Aorta (tissue), 5 donors: Measurements from ENCODE around the gene ATG7. TPM values are rescaled to one million over a fixed set of nuclear protein-coding genes. Genes with fewer than 3 reads are reported as not detected.

Experiments
- ATAC-seq: fragments of 200-7000 bp; cut with Tn5 transposase; one replicate; pipeline ENCODE4 v1.9.1; 2022; ENCODE audit warnings: moderate library complexity; ENCODE audit not compliant: low FRiP score
- DNase-seq, 2 donors: peaks; one replicate each; pipeline ENCODE4 v3.0.0-alpha.2; 2020
- H3K27ac ChIP-seq, 2 donors: one replicate each; pipeline ENCODE4 v1.5.1; 2013; ENCODE audit warnings: low read length in 2 of 2, mild to moderate bottlenecking in 2 of 2, moderate library complexity in 2 of 2, control low read depth in 1 of 2, inconsistent platforms in 1 of 2, low read depth in 1 of 2
- H3K27me3 ChIP-seq, 2 donors: one replicate each; pipeline ENCODE4 v1.6.1; 2013; ENCODE audit warnings: control low read depth in 1 of 2, low read length in 1 of 2, mild to moderate bottlenecking in 1 of 2, moderate library complexity in 1 of 2; ENCODE audit not compliant: insufficient read depth in 2 of 2, control insufficient read depth in 1 of 2
- H3K36me3 ChIP-seq, 2 donors: one replicate each; pipeline ENCODE4 v1.6.1; 2013; ENCODE audit warnings: control low read depth in 1 of 2, low read length in 1 of 2, mild to moderate bottlenecking in 1 of 2; ENCODE audit not compliant: insufficient read depth in 2 of 2, control insufficient read depth in 1 of 2
- H3K4me1 ChIP-seq, 2 donors: one replicate each; pipeline ENCODE4 v1.6.1; 2013; ENCODE audit warnings: low read length in 2 of 2, control low read depth in 1 of 2, mild to moderate bottlenecking in 1 of 2, moderate library complexity in 1 of 2; ENCODE audit not compliant: insufficient read depth in 2 of 2, control insufficient read depth in 1 of 2
- H3K4me3 ChIP-seq, 2 donors: one replicate each; pipeline ENCODE4 v1.5.1; 2013; ENCODE audit warnings: low read length in 2 of 2, control low read depth in 1 of 2, mild to moderate bottlenecking in 1 of 2
- H3K9me3 ChIP-seq: one replicate; pipeline ENCODE4 v1.6.1; 2013; ENCODE audit warnings: mild to moderate bottlenecking, low read length; ENCODE audit not compliant: control insufficient read depth
- WGBS, 2 donors: extraction: QIAGEN DNeasy Blood & Tissue Kit; methylation state at CpG; one replicate each; pipeline ENCODE4 v1.1.7; 2013; 5-methylcytosine and 5-hydroxymethylcytosine counted together
- intact Hi-C, 2 donors: fragments of 100-400 bp; cut with DNase I; formaldehyde crosslinking; loops; one replicate each; pipeline versions ENCODE4 v1.14.2 to v1.15.0; 2022
- polyA plus RNA-seq, 2 donors: library from polyadenylated mRNA; stranded (reverse); fragments of 200-250 nt; gene quantifications; one replicate each; pipeline ENCODE4 v1.2.3, GENCODE V29; 2013
- total RNA-seq, 2 donors: library from RNA; stranded (reverse); fragmentation: NEBNext Ultra II Directional; extraction: Animal tissue kit (Norgen Biotek cat#: 25700); gene quantifications; one replicate each; pipeline ENCODE4 v1.2.1, GENCODE V29; 2021
- donor health status: healthy with polysubstance abuse.
- donor health status: Bipolar disorder and iron deficiency.
- donor health status: DM: no; HTN: no; CAD: no.
- donor health status: DM: no; HTN: no; CAD: no.
- donor health status: DM: yes; HTN: yes; CAD: no.

Gene ATG7
- total and polyA plus RNA-seq, 4 donors, result 5.1 to 84.1 (median 29.1) TPM

DNA sequence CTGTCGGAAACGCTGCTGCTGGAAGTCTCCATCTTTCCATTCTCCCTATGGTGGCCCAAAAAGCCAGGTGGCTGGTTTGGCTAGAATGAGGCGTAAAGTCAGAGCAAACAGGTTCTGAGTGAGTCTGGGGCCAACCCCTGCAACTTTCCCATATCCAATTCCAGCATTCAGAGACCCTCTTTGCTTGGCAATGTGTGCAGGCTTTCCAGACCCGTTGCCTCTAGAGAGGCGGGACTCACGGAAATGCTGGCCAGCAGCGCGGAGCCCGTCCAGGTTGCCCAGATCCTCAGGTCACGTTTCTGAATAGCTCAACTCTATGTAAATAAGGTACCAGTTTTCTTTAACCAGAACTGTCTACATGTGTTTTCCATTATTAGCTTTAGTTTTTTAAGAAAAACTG, 303.5 kb downstream of the ATG7 start:
- no peak overlapping the region for H3K4me3 ChIP-seq
- no peaks in the 10 kb centered on the region for H3K9me3 ChIP-seq
- no peaks in the 10 kb centered on the region for H3K36me3 ChIP-seq
- intact Hi-C loops, result no loop called here
- H3K4me1 ChIP-seq, result peaks cover 0 to 2% of the 10 kb centered on the region in 2 donors
- no peak for ATAC-seq
- H3K27me3 ChIP-seq, result no peaks in the 10 kb centered on the region
- WGBS, 2 donors, result 48 to 60% methylated on average over 10 of the region's 10 CpGs
- H3K27ac ChIP-seq, result no peak overlapping the region
- no peak for DNase-seq

DNA sequence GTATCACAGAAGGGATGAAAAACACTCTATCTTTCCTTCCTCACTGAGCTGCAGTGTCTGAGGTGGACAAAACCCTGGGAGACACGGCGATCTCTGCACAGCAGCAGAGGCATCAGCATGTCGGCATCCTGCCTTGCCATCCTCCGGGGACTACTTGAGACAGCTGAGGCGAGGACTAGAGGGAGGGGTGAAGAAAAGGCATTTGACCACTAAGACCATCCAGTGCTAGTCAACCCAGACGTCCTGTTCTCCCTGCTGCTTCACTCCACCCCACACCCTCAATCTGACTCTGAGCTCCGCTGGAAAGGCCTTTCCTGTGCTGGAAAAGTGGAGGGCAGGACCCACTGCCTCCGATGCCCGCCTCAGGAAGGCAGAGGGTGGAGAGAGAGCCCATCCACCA, 304.3 kb downstream of the ATG7 start:
- DNase-seq, result peak in 1 of 2 donors; percentile 64

DNA sequence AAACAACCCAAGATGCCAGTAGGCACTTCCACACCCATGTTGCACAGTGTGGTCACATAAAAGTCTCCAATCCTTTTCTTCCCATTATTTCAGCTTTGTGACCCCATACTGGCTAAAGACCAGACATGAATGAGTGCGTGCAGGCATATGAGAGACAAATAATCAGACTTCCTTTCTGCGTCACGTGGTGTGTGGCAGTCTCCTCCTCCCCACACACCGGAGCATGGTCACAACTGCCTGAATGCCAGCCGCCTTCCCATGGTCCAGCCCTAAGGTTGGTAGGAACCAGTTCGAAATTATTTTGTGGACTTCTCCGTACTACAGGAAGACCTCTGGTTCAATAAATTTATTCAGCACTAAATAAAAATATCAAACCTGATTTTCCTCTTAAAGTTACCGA, 306.0 kb downstream of the ATG7 start:
- no peaks in the 10 kb centered on the region for H3K36me3 ChIP-seq
- WGBS, 2 donors, result 82 to 89% methylated on average over 8 of the region's 8 CpGs
- intact Hi-C loops, result no loop called here
- no peaks in the 10 kb centered on the region for H3K27me3 ChIP-seq
- ATAC-seq (no peak), DNase-seq (no peak)
- no peak overlapping the region for H3K4me3 ChIP-seq
- no peak overlapping the region for H3K27ac ChIP-seq
- H3K9me3 ChIP-seq, result no peaks in the 10 kb centered on the region
- peaks cover 2 to 3% of the 10 kb centered on the region in 2 donors for H3K4me1 ChIP-seq

More for the DNA sequence above, 304.3 kb downstream of the ATG7 start:
- ATAC-seq, result peak; percentile 8
- Histone ChIP-seq H3K27me3 (no peaks in the 10 kb centered on the region), H3K4me1 (peaks cover 2 to 3% of the 10 kb centered on the region in 2 donors), H3K27ac (peak overlapping the region in 1 of 2 donors; percentile 8), H3K9me3 (no peaks in the 10 kb centered on the region), H3K36me3 (no peaks in the 10 kb centered on the region), H3K4me3 (no peak overlapping the region)
- 46 to 60% methylated on average over 9 of the region's 9 CpGs for WGBS, 2 donors
- intact Hi-C loops, result no loop called here

DNA sequence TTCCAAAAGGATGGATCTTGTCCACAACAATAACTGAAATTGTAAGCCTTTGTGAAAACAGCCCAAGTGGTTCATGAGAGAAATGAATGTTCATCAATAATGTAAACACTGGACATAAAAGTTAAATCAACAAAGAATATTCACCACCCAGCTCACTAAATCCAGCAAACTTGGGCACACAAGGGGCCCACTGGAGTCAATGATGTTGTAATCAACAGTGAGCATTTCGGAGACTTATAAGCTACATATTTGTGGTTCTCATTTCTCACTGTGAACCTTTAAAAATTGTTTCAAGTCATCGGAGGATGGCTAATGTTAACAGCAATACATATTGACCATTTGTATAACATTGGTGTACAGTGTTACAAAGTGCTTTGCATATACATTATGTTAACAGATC, 308.4 kb downstream of the ATG7 start:
- intact Hi-C loops, result loop anchor here in 1 of 2 donors (5.0 kb wide), 1 partner anchor 62 kb away; the partner anchor contains the start of gene VGLL4
- Histone ChIP-seq H3K4me3 (no peak overlapping the region), H3K27ac (no peak overlapping the region), H3K9me3 (no peaks in the 10 kb centered on the region), H3K4me1 (peaks cover 2 to 3% of the 10 kb centered on the region in 2 donors), H3K27me3 (no peaks in the 10 kb centered on the region), H3K36me3 (no peaks in the 10 kb centered on the region)
- ATAC-seq, result no peak
- DNase-seq, result no peak
- 90 to 94% methylated on average over 2 of the region's 2 CpGs for WGBS, 2 donors

DNA sequence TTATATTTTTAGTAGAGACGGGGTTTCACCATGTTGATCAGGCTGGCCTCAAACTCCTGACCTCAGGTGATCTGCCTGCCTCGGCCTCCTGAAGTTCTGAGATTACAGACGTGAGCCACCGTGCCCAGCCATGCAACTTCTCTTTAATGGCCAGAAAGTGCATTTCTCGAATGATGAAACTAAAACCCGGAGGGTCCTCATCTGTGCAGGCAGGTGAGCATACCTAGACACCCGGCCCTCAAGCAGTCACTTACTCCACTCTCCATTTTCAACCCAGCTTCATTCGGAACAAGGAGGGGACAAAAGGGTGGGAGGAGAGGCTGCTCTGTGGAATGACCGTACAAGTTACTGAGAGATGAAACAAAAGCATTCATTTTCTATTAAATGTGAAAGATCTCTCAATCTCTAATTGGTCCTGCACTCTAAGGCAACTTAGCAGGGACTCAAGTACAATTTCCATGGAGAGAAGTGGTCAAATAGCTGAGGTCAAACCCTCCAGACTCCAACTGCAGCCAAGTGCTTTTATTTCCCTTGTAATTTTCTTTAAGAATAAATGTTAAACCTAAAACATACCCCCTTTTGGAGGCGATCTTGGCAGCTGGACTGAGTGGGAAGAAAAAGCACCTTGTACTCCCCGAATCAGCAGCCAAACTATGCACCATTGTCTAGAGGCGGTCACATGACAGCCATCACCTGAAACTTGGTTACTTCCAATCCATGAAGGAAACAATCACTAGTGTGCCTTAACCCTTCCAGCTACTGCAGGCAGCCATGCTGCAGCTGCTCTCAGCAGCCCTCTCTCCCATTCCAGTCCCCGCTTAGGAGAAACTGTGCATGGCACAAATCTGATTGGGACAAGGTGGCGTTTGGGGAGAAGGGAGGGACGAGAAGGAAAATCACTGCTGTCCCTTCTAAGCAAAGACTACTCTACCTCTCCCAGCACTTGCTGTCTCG, 309.3 kb downstream of the ATG7 start:
- DNase-seq (no peak), ATAC-seq (peak; percentile 49)
- Histone ChIP-seq H3K36me3 (no peaks in the 10 kb centered on the region), H3K4me1 (peaks cover 2 to 3% of the 10 kb centered on the region in 2 donors), H3K9me3 (no peaks in the 10 kb centered on the region), H3K27me3 (no peaks in the 10 kb centered on the region), H3K4me3 (peak overlapping the region in 1 of 2 donors; percentile 6), H3K27ac (peak overlapping the region in 1 of 2 donors; percentile 82)
- WGBS, 2 donors, result 15 to 18% methylated on average over 16 of the region's 16 CpGs
- intact Hi-C loops, result loop anchor here in 1 of 2 donors (5.0 kb wide), 1 partner anchor 61 kb away; the partner anchor contains the start of gene VGLL4

DNA sequence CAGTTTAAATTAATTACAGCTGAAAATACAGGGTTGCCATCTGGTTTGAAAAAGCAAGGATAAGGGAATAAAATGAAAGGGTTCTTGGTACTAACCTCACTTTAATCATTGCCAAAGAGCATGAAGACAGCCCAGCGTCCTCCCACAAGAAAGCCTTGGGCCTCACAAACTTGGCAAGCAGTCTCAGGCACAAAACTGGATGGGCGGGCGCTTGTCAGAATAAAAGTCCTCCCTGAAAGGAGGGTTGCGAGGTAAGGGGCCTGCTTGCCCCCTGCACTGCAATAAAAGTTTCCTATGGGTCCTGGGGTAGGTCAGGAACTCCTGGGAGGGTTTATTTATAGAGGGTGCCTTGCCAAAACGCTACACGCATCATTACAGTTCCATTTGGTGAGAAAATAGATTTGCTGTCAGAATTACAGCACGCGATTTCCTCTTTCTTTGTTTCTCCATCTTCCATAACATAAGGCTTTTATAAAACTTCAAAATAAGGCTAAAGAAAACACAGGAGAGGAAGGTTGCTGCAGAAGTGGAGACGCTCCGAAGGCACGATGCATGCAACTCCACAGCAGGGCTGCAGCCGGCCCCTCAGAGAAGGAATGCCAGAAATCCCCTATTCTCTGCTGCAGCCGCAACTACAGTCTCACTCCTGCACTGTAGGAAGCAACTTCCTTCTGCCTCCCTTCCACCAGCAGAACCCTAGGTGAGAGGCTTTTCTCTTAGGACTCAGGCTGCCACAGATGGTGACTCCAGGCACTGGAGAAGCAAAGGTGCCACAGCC, 310.2 kb downstream of the ATG7 start:
- intact Hi-C loops, result loop anchor here in 1 of 2 donors (5.0 kb wide), 1 partner anchor 60 kb away; the partner anchor contains the start of gene VGLL4
- Histone ChIP-seq H3K27ac (peak overlapping the region in 1 of 2 donors; percentile 82), H3K27me3 (no peaks in the 10 kb centered on the region), H3K4me3 (peak overlapping the region in 1 of 2 donors; percentile 22), H3K4me1 (peaks cover 2 to 3% of the 10 kb centered on the region in 2 donors), H3K36me3 (no peaks in the 10 kb centered on the region), H3K9me3 (no peaks in the 10 kb centered on the region)
- 0 to 2% methylated on average over 13 of the region's 13 CpGs for WGBS, 2 donors
- peak; percentile 80 for ATAC-seq
- peak; percentile 73 to 83 for DNase-seq

DNA sequence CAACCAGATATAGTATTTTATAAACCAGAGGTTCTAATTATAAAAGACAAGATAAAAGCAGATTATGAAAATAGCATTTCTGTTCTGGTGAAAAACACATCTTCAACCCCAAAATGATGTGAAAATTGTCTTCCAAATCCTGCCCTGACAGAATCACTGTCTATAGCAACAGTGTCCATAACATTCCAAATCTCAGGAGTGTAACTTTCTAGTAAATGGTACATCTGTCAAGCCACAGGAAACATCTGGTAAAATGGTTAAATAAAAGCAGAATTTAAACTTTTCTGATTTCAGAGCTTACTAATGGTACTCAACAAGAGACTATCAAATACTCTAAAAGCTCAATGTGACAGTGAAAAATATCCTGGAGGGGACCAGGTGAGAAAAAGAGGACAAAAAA, 311.0 kb downstream of the ATG7 start:
- ATAC-seq (no peak), DNase-seq (no peak)
- Histone ChIP-seq H3K4me3 (no peak overlapping the region), H3K27me3 (no peaks in the 10 kb centered on the region), H3K4me1 (peaks cover 2 to 3% of the 10 kb centered on the region in 2 donors), H3K36me3 (no peaks in the 10 kb centered on the region), H3K9me3 (no peaks in the 10 kb centered on the region), H3K27ac (no peak overlapping the region)
- intact Hi-C loops, result loop anchor here in 1 of 2 donors (5.0 kb wide), 1 partner anchor 59 kb away; the partner anchor contains the start of gene VGLL4

DNA sequence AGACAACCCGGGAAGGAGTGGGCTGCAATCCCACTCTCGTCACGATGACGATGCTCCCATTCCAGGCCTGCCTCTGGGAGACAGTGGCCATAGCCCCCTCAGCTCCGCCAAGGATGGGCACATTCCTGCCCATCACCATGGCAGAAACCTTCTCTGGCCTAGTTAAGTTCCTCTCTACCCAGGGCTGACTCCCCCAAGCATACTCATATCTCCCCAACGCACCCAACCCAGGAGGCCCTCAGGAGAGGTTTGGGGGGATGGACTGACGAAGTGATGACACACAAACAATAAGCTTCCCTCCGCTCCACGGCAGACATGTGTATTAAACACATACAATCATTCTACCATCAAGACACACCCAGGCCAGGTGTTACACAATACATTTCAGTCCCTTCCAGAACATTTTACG, 311.4 kb downstream of the ATG7 start:
- DNase-seq (no peak), ATAC-seq (no peak)
- Histone ChIP-seq H3K4me1 (peaks cover 3 to 7% of the 10 kb centered on the region in 2 donors), H3K27me3 (no peaks in the 10 kb centered on the region), H3K9me3 (no peaks in the 10 kb centered on the region), H3K4me3 (no peak overlapping the region), H3K27ac (no peak overlapping the region), H3K36me3 (no peaks in the 10 kb centered on the region)
- 71 to 74% methylated on average over 10 of the region's 10 CpGs for WGBS, 2 donors
- intact Hi-C loops, result loop anchor here in 1 of 2 donors (5.0 kb wide), 1 partner anchor 59 kb away; the partner anchor contains the start of gene VGLL4
